ENCODE measurements around the gene POLR3K.

DNA sequence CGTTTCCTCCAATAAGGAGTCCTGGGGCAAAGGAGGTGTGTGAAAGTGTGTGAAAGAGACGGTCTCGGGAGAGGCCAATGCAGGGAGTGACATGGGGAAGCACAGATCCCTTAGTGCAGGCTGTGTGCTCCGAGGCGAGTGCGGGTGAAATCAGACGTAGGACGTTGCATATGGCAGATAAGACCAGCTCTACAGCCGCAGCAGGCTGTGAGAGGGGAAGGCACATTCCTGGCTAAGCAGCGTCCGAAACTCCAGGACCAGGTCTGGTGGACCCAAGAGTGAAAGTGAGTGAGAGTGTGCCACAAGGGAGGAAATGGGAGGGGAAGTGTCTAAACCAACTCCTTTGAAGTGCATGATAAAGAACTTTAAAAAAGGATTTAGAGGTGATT, 11.3 kb downstream of the POLR3K start:
- TF ChIP-seq, protein P1, sequence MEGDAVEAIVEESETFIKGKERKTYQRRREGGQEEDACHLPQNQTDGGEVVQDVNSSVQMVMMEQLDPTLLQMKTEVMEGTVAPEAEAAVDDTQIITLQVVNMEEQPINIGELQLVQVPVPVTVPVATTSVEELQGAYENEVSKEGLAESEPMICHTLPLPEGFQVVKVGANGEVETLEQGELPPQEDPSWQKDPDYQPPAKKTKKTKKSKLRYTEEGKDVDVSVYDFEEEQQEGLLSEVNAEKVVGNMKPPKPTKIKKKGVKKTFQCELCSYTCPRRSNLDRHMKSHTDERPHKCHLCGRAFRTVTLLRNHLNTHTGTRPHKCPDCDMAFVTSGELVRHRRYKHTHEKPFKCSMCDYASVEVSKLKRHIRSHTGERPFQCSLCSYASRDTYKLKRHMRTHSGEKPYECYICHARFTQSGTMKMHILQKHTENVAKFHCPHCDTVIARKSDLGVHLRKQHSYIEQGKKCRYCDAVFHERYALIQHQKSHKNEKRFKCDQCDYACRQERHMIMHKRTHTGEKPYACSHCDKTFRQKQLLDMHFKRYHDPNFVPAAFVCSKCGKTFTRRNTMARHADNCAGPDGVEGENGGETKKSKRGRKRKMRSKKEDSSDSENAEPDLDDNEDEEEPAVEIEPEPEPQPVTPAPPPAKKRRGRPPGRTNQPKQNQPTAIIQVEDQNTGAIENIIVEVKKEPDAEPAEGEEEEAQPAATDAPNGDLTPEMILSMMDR (IDR thresholded peaks at IDR 0.05; ENCODE audit: insufficient read depth, low read length, poor library complexity, severe bottlenecking) = no peak
- no peak for TF ChIP-seq EZH2phosphoT487 (conservative IDR thresholded peaks at IDR 0.05; ENCODE audit: low read length)

All from SU-DHL-6 (cell line).